Measurements from ENCODE around the gene H19. TPM values are rescaled to one million over a fixed set of nuclear protein-coding genes. Genes with fewer than 3 reads are reported as not detected.

H19 gene
- total RNA-seq, 1 experiment from 2014 or later: 0.40 TPM

DNA sequence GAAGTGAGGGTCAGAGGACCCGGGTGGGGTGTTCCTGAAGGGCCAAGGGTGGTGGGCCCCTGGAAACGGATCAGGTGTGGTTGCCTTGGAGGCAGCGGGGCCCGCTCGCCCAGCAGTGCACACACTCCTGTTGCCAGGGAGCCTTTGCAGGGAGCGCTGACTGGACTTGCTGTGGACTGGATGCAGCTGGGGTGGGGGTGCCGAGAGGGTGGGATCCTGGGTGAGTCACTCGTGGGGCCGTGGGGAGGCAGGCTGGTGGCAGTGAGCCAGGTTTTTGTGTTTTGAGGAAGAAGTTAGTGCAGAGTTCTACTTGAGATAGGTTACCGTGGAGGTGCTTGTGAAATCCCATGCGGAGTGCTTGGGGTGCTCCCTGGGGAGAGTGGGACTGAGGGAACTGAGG lies 49.3 kb downstream of the H19 start:
- no peak for DNase-seq (ENCODE audit: extremely low read depth, low read depth)

DNA sequence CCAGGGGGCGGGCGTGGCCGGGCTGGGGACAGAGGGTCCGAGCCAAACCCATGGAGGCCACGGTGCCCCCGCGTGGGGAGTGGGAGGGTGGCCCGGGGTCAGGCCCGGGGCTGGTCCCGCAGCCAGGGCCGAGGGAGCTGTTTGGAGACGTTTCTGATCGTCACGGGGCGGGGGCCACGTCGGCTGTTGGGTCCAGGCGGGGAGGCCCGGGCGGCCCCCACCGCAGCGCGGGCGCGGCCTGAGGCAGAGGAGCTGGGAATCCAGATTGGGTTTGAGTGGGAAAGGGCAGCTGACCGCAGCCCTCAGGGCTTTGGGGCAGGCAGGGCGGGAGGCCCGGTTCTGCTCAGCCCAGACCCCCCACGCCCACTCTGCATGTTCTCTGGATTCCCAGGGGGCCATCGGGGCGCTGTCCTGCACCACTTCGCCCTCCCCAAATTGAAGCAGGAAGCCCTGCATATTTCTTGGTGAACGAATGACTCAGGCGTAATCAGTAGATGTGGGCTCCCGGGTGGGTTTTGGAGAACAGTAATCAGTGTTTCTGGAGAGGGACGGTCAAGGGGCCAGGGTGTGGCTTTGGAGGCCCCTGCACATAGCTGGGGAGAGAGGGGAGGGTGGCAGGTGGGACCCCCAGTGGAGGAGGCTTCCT lies 49.9 kb downstream of the H19 start:
- no peak for DNase-seq (ENCODE audit: extremely low read depth, low read depth)

DNA sequence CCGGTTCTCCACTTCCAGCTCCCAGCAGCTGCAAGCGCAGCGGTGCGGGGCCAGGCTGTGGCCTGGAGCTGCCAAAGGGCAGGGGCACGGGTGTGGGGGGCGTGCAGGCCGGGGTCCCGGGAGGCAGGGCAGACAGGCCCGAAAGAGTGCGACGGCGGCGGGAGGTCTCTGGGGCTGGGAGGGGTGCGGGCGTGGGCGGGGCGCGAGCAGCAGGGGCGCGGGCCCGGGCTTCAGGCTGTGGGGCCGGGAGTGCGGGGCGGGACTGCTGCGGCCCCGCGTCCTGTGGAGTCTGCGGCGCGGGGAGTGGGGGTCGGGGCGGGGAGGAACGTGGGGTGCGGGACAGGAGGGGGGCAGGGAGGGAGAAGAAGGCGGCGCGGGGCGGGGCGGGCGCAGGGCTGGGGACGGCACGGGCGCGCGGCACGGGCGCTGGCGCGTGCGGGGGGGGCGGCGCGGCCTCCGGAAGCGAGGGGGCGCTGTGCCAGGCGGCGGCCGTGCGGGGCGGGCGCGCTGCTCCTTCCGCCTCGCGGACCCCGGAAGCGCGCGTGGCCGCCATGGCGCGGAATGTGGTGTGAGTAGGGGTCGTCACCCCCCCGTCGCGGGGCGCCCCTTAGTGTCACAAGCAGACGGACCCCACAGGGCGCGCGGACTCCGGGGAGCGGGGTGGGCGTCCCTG lies 50.7 kb downstream of the H19 start, which contains the start of gene MRPL23:
Gene MRPL23 (plus strand): TSS at position 521 of the 673 bp plus-strand sequence. CDS start 31 bp downstream, at position 552.
- no peak for DNase-seq (ENCODE audit: extremely low read depth, low read depth)

Small RNA genes within 50 kb of the gene (small RNA-seq; reads per million reads assigned to genes)
- 0 reads per million in 2 experiments for gene RF01972
- gene RF01973: 0 reads per million in 2 experiments

Other genes starting within 250 kb of the H19 start
- gene IFITM10, start 247.2 kb downstream of the H19 start, total RNA-seq (2014; rRNA removed; shearing (Covaris generic)): 0.49 and 1.0 TPM in 2 replicates
- 358 and 367 TPM in 2 replicates for gene CTSD, start 233.9 kb downstream of the H19 start, total RNA-seq (2014; rRNA removed; shearing (Covaris generic))
- not detected in 2 replicates for gene SYT8, start 162.9 kb downstream of the H19 start, total RNA-seq (2014; rRNA removed; shearing (Covaris generic))
- not detected in 2 replicates for gene TNNI2, start 158.9 kb downstream of the H19 start, total RNA-seq (2014; rRNA removed; shearing (Covaris generic))
- gene LSP1, start 144.8 kb downstream of the H19 start, total RNA-seq (2014; rRNA removed; shearing (Covaris generic)): not detected in 2 replicates
- not detected in 2 replicates for gene PRR33, start 105.9 kb downstream of the H19 start, total RNA-seq (2014; rRNA removed; shearing (Covaris generic))
- gene TNNT3, start 78.1 kb downstream of the H19 start, total RNA-seq (2014; rRNA removed; shearing (Covaris generic)): not detected in 2 replicates
- gene MRPL23, start 50.5 kb downstream of the H19 start, total RNA-seq (2014; rRNA removed; shearing (Covaris generic)): 74.9 and 80.3 TPM in 2 replicates
- 0.15 and 0.20 TPM in 2 replicates for gene IGF2, start 141.5 kb upstream of the H19 start, total RNA-seq (2014; rRNA removed; shearing (Covaris generic))
- gene INS, start 163.4 kb upstream of the H19 start, total RNA-seq (2014; rRNA removed; shearing (Covaris generic)): not detected in 2 replicates
- gene TH, start 174.0 kb upstream of the H19 start, total RNA-seq (2014; rRNA removed; shearing (Covaris generic)): not detected in 2 replicates

Data from NCI-H460 (cell line).